Calu3 (cell line): ENCODE measurements around the gene KHDRBS1. TPM values are rescaled to one million over a fixed set of nuclear protein-coding genes. Genes with fewer than 3 reads are reported as not detected.

Experiments used
- BruUV-seq: library from RNA; stranded (reverse); fragments of 400-500 nt; replicated peaks from 2 replicates; lab custom pipeline; 2021; lab: Mats Ljungman, UMichigan
- CTCF ChIA-PET: fragments of 300-600 bp; sonication (Branson Sonifier 250); formaldehyde crosslinking; loops from one replicate; lab custom pipeline; 2022; ENCODE audit warnings: antibody characterized with exemption; lab: Charles Lee
- DNase-seq: peaks from one replicate; pipeline ENCODE4 v3.0.0; 2022
- H3K27ac Mint-ChIP-seq: one replicate; pipeline ENCODE4 v1.8.0; 2022; ENCODE audit warnings: mixed read lengths; ENCODE audit not compliant: unreplicated experiment
- H3K27me3 Mint-ChIP-seq: one replicate; pipeline ENCODE4 v1.8.0; 2022; ENCODE audit warnings: mixed read lengths; ENCODE audit not compliant: unreplicated experiment
- H3K36me3 Mint-ChIP-seq: one replicate; pipeline ENCODE4 v1.8.0; 2022; ENCODE audit warnings: mild to moderate bottlenecking, moderate library complexity, mixed read lengths; ENCODE audit not compliant: insufficient read depth, unreplicated experiment
- H3K4me1 Mint-ChIP-seq: one replicate; pipeline ENCODE4 v1.8.0; 2022; ENCODE audit warnings: mild to moderate bottlenecking, low read depth, mixed read lengths; ENCODE audit not compliant: unreplicated experiment
- H3K4me3 Mint-ChIP-seq: one replicate; pipeline ENCODE4 v1.8.0; 2022; ENCODE audit warnings: mild to moderate bottlenecking, low read depth, moderate library complexity, mixed read lengths; ENCODE audit not compliant: unreplicated experiment
- H3K9me3 Mint-ChIP-seq: one replicate; pipeline ENCODE4 v1.8.0; 2022; ENCODE audit warnings: low read depth, mixed read lengths; ENCODE audit not compliant: unreplicated experiment
- CTCF ChIP-seq: fragments of 200-600 bp; IDR thresholded peaks from one replicate; pipeline ENCODE4 v1.8.0; 2022; ENCODE audit warnings: antibody characterized with exemption; ENCODE audit not compliant: unreplicated experiment
- intact Hi-C: fragments of 100-400 bp; cut with micrococcal nuclease; formaldehyde crosslinking; loops from one replicate; pipeline ENCODE4 v1.10.0; 2022; ENCODE audit not compliant: unreplicated experiment
- total RNA-seq: library from RNA; stranded (reverse); gene quantifications from 2 replicates; pipeline ENCODE4 v1.2.3, GENCODE V29; 2022

KHDRBS1 gene
- total RNA-seq, 1 experiment from 2014 or later, result 158 TPM

GRCh38 chr1:32051706-32052105 is 38.0 kb downstream of the KHDRBS1 start:
- Mint-ChIP-seq H3K27ac (peak overlapping the region; percentile 44), H3K36me3 (peaks cover 59% of the 10 kb centered on the region), H3K4me1 (no peaks in the 10 kb centered on the region), H3K27me3 (no peaks in the 10 kb centered on the region), H3K4me3 (no peak overlapping the region), H3K9me3 (no peaks in the 10 kb centered on the region)
- CTCF ChIA-PET, result interaction anchor here (0.5 kb wide), 1 partner anchor 14 kb away, joined by 4 read pairs; no protein-coding TSS in a partner anchor
- no TSS peak for BruUV-seq
- TF ChIP-seq CTCF, result no peak
- intact Hi-C loops, result no loop called here
- DNase-seq, result no peak

- no peak for TF ChIP-seq CTCF
- BruUV-seq, result no TSS peak
- CTCF ChIA-PET, result no interaction called here
- Mint-ChIP-seq H3K4me3 (no peak overlapping the region), H3K9me3 (no peaks in the 10 kb centered on the region), H3K36me3 (peaks cover 59% of the 10 kb centered on the region), H3K27ac (no peak overlapping the region), H3K27me3 (no peaks in the 10 kb centered on the region), H3K4me1 (no peaks in the 10 kb centered on the region)
- DNase-seq, result no peak
- intact Hi-C loops, result no loop called here
These were observed 39.2 kb downstream of the KHDRBS1 start for GRCh38 chr1:32052887-32053286.

- intact Hi-C loops, result no loop called here
- H3K36me3 Mint-ChIP-seq, result peaks cover 53% of the 10 kb centered on the region
- no peaks in the 10 kb centered on the region for H3K4me1 Mint-ChIP-seq
- H3K4me3 Mint-ChIP-seq, result no peak overlapping the region
- H3K9me3 Mint-ChIP-seq, result no peaks in the 10 kb centered on the region
- BruUV-seq, result no TSS peak
- no peak for DNase-seq
- no peaks in the 10 kb centered on the region for H3K27me3 Mint-ChIP-seq
- TF ChIP-seq CTCF, result no peak
- CTCF ChIA-PET, result interaction anchor here (0.6 kb wide), 2 partner anchors 121 to 195 kb away, joined by 3 read pairs; no protein-coding TSS in a partner anchor
- H3K27ac Mint-ChIP-seq, result no peak overlapping the region
These were observed 41.7 kb downstream of the KHDRBS1 start for GRCh38 chr1:32055416-32055815.

GRCh38 chr1:32056598-32056997 is 42.9 kb downstream of the KHDRBS1 start:
- H3K27me3 Mint-ChIP-seq, result no peaks in the 10 kb centered on the region
- H3K9me3 Mint-ChIP-seq, result no peaks in the 10 kb centered on the region
- H3K4me1 Mint-ChIP-seq, result no peaks in the 10 kb centered on the region
- intact Hi-C loops, result no loop called here
- CTCF ChIA-PET, result no interaction called here
- no peak for TF ChIP-seq CTCF
- no TSS peak for BruUV-seq
- H3K36me3 Mint-ChIP-seq, result peaks cover 52% of the 10 kb centered on the region
- no peak for DNase-seq
- no peak overlapping the region for H3K4me3 Mint-ChIP-seq
- H3K27ac Mint-ChIP-seq, result no peak overlapping the region
